Middle frontal gyrus (tissue), 1 donor: ENCODE measurements around the gene S100A3.
"Not testable (repeated sequence)": the region's sequence is repeated elsewhere in the genome, so short reads cannot be mapped to it uniquely, and the experiment has no call there.

Source experiments
- DNase-seq: peaks from one replicate; pipeline ENCODE4 v3.0.0-alpha.2; 2015; ENCODE audit warnings: low spot score; ENCODE audit errors: extremely low spot score

The S100A3 gene

DNA sequence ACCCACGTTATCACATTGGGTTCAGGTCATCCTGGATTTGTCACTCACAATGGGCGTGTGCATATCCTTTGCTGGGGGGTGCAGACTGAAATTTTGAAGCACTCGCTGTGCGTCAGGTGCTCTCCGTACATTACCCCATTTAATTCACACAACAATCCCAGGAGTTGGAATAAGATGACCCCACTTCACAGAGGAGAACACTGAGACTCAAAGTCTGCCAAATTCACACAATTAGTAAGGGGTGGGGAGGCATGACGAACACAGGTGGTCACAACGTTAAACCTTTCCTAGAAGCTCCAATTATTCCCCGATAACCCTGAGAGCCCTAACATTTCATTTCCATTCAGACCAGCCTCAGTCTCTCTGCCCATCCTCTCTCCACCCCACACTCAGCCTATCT is 20.4 kb upstream of the S100A3 start:
- DNase-seq: no peak

DNA sequence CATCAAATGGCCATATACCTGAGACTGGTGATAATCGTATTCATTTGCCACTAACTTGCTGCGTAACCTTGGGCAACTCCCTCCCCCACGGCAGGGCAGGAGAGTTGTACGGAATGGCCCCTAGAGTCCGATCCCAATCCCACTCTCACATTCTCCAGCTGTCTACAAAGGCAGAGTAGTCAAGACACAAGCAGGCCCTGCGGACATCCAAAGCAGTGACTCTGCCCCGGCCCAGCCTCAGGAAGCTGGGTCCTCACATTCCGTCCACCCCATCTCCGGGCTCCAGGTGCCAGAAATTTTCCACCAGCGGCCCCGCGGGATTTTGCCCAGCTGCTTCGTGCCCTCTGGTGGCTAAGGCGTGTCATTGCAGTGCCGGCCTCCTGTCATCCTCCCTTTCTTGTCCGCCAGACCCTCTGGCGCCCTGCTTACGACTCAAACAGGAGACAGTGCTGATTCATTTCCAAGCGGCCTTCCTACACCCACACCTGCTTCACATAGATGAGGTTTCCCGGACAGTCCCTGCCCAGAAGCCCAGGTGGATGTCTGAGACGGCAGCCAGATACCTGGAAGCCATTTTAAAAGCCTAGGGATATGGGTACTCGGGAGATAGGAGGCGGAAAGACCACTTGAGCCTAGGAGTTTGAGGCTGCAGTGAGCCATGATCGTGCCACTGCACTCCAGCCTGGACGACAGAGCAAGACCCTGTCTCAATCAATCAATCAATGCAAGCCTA is 19.5 kb upstream of the S100A3 start:
- peak; percentile 77 for DNase-seq

DNA sequence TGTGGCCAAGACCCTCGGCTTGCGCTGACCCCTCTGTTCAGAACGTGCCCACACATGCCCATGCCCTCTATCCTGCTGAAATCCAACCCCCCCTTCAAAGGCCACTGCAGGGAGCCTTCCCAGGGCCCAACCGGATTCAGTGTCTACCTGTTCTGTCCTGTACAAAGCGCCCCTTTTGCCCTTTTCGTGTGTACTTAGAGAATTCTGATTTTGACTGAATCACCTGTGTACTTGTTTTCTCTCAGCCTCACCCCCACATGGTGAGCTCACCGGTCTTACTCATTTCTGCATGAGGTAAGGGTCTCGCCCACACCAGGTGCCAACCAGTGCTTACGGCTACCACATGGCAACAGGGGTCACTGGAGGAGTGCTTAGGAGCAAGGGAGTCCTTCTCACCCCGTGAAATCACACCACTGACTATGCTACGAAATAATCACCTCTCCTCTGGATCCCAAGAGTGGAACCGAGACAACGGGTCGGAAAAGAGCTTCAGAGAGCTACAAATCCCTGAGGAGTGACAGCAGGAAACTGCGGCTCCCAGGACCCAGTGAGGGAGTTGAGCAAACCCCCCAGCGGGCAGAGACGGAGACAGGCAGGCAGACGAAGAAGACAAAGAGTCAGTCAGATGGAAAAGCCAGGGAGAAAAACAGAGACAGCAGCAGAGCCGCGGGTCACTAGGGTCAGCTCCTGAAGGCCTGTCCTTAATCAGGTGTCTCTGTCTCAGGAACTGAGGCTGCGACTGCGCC is 18.7 kb upstream of the S100A3 start:
- no peak for DNase-seq

DNA sequence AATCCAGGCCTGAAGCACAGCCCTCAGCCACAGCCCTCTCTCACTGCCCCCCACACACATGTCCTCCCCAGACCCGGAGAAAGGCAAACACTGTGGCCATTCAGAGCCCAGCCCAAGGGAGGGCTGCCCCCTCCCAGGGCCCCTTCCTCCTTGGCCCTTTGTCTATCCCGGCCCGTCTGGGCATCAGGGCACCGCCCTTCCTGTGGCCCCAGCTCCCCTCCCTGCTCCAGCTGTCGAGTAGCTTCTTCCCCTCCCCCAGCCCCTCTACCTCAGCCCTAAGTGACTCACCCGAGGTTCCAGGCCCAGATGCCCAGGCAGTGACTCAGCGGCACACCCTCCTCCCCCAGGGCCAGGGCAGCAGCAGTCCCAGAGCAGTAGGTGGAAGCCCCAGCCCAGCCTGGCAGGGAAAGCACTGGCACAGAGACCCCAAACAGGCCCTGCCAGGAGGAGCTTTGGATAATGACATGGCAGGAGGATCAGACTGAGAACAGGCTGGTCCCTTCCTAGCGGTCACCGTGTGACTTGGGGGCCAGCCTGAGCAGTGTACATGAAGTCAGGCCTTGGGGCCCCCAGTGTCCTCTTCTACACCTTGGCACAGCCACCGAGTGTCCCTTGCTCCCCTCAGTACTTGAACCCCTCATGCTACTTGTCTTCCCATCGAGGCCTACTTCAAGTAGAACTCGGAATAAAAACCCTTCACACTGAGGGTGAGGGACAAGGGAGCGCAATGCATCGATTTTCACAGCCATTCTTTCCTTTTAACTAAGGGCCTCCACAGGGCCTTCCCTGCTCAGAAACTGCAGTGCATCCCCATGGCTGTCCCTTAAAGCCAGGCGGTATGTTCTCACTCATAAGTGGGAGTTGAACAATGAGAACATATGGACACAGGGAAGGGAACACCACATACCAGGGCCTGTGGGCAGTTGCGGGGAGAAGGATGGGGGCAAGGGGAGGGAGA is 17.6 kb upstream of the S100A3 start:
- DNase-seq: no peak

DNA sequence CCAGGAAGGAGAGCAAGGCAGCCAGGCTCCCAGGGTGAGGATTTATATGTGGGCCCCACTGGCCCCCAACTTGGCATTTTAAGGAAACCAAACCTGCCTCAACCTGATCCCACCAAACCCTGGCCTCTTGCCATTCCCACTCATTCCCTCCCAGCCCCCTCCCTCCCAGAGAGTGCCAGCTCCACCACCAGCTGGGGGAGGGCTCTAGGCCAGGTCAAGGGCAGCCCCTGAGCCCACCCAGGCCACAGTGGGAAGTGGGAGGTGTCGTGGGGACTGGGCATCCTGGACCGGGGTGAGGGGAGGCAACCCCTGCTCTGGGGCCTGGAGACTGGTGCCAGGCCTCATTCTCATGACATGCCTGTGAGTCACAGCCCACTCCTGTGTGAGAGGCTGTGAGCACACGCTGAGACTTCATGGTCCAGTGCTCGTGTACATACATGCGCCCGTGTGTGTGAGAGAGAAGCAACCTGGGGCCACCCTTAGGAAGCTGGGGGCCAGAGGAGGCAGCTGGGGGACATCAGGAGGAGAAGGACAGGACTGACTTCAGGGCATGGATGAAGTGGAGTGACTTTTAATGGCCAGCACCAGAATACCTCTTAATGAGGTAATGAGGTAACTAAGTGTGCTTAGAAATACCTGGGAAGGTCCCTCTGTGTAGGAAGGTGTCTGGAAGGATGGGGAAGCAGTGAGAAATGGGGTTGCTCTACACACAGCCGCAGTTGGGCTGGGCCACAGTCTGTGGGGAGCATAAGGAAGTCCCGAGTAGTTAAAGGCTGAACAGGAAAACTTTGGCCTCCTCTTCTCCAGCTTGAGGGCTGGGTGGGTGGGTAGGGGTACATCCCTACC is 16.7 kb upstream of the S100A3 start, which contains the start of gene S100A2:
TSS of gene S100A2 (minus strand) at position 316 of the 846 bp plus-strand sequence. CDS start 1,967 bp downstream, outside the sequence.
- no peak for DNase-seq

DNA sequence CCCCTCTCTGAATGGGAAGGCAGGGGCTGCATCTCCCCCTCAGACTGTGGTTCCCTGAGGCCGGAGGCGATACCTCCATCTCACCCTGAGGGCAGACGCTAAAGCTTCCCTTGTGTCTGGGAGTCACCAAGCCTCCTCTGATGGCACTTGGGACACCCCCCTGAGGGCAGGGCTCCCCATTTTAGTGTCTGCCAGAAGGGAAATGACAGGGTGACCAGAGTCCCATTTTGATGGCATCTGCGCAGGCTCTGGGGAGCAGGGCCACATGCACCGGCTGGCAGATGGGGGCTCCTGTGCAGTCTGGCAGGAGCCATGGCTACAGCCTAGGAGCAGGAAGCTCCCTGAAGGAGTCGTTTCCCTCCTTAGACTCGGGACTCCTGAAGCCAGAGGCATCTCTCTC is 14.9 kb upstream of the S100A3 start:
- DNase-seq: no peak

DNA sequence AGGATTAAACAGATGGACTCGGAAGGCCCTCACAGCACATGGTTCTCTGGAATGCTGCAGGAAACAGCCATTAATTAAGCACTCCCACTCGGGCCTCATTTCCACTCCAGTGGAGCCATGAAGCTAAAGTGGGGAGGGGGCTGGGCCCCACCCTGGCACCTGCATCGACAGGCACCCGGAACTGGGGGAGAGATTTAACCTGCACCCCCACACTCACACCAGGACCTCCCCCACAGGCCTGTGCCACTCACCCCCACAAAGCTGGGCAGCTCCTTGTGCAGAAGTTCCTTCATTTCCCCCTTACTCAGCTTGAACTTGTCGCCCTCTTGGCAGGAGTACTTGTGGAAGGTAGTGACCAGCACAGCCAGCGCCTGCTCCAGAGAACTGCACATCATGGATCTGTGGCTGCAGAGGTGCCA is 14.4 kb upstream of the S100A3 start:
- DNase-seq: no peak

DNA sequence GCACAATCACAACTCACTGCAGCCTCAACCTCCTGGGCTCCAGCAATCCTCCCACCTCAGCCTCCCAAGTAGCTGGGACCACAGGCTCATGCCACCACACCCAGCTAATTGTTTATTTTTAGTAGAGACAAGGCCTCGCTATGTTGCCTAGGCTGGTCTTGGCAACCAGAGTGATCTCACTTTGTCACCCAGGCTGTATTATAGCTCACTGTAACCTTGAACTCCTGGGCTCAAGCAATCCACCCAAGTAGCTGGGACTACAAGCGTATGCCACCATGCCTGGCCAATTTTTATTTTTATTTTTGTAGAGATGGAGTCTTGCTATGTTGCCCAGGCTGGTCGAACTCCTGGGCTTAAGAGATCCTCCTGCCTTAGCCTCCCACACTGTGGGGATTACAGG is 13.0 kb upstream of the S100A3 start:
- DNase-seq: not testable (repeated sequence)

DNA sequence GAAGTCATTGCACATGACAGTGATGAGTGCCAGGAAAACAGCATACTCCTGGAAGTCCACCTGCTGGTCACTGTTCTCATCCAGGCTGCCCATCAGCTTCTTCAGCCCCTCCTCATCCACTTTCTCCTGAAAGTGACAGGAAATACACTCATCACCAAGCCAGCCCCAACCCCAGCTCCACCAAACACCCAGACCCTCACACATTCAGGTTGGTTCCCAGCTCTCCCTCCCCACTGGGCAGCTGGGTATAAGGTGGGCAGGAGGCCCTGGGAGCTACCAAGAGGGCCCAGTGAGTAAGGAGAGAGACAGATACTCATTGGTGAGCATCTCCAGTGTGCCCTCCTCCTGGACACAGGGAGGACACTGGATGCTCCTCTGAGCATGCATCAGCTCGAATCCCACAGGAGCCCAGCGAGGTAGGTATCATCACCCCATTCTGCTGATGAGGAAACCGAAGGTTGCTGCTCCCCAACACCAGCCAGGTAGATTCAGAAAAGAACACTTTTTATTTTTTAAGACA is 12.5 kb upstream of the S100A3 start:
- no peak for DNase-seq

DNA sequence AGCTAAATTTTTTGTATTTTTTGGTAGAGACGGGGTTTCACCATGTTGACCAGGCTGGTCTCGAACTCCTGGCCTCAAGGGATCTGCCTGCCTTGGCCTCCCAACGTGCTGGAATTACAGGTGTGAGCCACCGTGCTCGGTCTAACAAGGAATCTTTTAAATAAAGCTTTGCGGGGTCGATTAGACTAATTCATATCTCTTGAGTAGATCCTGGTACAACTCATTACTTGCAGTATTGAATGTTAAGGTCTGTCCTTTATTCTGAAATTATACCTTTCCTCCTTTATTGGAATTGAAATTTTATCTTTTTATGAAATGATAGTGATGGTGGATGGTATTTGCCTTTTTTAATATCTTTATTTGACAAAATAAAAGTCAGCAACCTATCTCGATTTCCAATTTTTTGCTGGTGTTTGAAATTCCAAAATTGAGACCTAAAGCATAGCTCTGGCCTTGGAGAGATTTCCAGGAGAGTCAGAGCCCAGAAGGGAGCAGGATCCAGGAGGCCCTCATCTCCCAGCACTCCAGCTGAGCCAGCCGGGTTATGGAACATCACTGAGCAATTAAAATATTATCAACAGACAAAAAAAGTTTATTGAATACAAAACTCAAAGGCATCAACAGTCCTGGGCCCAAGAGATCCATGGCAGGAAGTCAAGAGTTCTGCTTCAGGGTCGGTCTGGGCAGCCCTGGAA is 11.9 kb upstream of the S100A3 start:
- DNase-seq: no peak

DNA sequence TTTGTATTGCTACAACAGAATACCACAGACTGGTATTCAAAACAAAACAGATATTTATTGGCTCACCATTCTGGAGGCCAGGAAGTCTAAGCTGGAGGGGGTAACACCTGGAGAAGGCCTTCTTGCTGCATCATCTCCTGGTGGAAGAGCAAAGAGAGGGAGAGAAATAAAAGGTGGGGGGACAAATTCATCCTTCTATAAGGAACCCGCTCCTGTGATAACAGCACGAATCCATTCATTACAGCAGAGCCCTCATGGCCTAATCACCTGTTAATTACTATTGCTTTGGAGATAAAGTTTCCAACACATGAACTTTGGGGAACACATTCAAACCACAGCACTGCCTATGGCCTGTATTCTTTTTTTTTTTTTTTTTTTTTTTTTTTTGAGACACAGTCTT is 11.2 kb upstream of the S100A3 start:
- no peak for DNase-seq

DNA sequence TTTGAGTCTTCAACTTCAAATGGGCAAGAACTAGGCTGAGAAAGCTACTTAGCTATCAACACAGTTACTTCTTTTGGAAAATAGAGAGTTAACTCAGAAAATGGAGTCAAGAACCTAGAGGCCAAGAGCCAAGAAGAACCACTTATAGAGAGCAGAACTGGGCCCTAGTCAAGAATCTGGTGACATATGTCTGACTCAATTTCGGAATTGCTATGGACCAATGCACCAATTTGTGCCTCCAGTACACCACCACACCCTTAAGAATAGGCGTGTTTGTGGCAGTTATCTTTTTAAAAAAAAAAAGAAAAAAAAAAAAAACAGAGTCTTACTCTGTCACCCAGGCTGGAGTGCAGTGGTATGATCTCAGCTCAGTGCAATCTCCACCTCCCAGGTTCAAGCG is 8.8 kb upstream of the S100A3 start:
- no peak for DNase-seq

DNA sequence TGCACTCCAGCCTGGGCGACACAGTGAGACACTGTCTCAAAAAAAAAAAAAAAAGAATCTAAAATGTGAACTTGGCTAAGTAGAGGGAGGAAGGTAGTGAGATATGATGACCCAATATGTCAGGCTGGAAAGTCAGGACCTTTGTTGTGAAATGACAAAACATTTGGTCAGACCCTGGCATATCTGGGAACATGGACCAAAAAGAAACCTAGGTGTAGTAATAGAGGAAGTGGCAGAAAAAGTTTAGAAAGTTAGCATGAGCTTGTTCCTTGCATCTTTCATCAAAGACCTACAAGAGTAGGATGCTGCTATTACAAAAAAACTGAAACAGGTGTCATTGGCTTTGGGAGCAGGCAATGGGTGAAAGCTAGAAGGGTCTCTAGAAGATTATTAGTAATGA is 7.3 kb upstream of the S100A3 start:
- DNase-seq: no peak

DNA sequence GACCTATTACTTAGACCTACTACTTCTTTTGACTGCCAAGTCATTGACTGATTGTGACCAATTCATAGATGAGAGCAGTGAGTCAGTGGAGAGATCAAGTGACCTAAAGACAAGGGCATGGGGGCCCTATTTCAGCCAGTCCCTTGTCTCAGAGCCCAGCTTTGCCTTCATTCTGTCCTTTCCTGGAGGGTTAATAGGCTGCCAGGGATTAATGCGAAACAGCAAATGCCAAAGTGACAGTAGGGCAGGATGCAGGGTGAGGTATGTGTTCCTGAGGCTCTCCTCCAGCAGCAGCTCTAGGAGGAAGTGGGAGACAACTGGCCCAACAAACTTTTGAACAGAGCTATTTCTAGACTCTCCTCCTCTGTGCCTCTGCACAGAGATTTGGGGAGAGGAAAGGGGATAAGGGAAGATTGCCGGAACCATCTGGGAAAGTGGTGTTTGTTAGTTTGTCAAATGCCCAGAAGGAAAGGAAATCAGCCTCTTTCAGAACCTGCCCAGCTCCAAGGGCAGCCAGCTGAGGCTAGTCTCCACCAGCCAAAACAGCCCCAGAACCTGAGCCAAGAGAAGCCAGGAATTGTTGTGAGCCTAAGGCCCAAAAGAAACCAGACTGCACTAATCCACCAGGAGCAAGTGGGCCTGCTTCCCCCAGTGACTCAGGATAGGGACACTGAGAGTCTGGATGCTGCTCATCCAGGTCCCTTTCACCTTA is 4.9 kb upstream of the S100A3 start:
- DNase-seq: no peak

DNA sequence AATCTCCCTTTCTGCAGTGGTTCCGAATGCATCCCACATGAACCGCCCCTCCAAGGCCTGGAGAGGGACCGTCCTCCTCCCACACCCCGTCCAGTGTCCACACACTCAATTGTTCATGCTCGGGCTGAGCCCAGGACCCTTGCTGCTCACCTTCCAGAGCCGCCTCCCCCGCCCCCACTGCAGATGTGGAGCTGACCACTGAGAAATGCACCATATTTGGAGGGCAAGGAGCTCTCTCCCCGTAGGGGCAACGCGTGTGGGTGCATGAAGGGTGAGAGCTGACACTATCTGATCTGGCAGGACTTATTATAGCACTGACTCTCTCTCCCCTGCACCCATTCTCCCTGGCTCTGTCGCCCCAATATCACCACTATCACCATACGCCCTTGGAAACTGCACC is 4.0 kb upstream of the S100A3 start:
- DNase-seq: no peak

DNA sequence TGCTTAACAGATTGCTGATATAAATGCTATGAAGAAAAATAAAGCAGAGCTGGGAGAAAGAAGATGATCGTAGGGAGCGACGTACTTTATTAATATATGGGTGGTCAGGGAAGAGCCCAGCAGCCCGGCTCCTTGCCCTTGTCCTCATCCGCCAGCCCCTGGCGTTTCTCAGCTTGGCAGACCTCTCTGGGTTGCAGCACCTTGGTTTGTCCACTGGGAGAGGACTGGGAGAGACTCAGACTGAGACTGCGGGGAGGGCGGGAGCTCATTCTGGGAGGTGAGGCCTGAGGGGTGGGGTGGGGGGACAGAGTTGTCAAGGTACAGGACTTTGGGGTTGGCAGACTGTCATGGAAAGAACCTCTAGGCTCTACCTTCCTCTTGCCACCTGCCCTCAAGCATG is 3.3 kb upstream of the S100A3 start:
- DNase-seq: no peak

DNA sequence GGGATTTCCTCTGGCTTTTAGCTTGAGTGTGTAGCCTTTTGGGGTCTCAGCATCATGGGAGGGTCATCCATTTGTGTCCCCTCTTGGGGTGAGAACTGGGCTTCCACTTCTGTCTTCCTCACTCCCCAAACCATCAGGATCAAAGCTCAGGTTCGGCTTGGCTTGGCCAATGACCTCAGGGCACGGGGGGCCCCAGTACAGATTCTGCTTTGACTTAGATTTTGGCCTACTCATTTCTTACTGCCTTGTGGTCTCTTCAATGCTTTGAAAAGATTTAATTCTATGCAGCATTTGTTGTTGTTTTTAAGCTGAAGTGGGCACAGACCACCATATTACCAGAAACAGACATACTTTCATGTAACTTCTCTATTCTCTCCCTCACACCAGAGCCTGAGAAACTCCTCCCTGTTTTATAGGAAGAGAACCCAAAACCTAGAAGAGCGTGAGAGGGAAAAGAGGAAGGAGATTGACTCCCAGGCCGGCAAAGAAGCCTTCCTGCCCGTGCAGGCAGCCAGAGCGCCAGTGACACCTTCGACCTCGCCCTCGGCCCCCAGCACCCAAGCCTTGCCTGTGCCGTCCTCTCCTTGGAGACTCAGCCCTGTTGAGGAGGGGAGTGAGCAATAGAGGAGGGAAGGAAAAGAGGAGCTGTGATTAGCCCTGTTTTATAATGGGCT is 1.9 kb upstream of the S100A3 start:
- no peak for DNase-seq

DNA sequence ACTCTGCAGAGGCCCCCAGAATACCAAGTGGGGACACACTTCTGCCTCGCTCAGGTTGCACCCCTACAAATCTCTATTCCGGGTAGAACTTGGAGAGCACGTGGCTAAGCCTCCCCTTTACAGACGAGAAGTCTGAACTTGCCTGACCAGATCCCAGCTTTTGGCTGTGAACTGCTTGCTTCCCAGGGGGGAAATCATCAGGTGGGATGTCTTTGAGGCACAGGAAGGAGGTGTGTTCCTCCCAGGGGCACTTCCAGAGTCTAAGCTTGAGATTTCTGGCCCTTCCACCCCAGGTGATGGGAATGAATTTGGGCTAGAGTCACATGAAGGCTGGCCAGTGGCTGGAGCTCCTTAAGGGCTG is 1.3 kb upstream of the S100A3 start:
- no peak for DNase-seq
